Mucosa of rectum (tissue), 2 donors: ENCODE measurements around the gene PCP2.
"Not testable (repeated sequence)": the region's sequence is repeated elsewhere in the genome, so short reads cannot be mapped to it uniquely, and the experiment has no call there.

Source experiments
- H3K27ac ChIP-seq, 2 donors: one replicate each; pipeline ENCODE4 v1.7.0; 2013; ENCODE audit warnings: inconsistent platforms in 2 of 2, low read depth in 2 of 2, low read length in 2 of 2
- H3K27me3 ChIP-seq, 2 donors: one replicate each; pipeline ENCODE4 v1.7.0; 2013; ENCODE audit warnings: low read length in 2 of 2; ENCODE audit not compliant: control insufficient read depth in 2 of 2, insufficient read depth in 2 of 2
- H3K36me3 ChIP-seq, 2 donors: one replicate each; pipeline ENCODE4 v1.7.0; 2013; ENCODE audit warnings: low read length in 2 of 2; ENCODE audit not compliant: control insufficient read depth in 2 of 2, insufficient read depth in 2 of 2
- H3K4me1 ChIP-seq, 2 donors: one replicate each; pipeline ENCODE4 v1.7.0; 2013; ENCODE audit warnings: low read length in 2 of 2, mild to moderate bottlenecking in 1 of 2; ENCODE audit not compliant: control insufficient read depth in 2 of 2, insufficient read depth in 2 of 2
- H3K4me3 ChIP-seq, 2 donors: one replicate each; pipeline ENCODE4 v1.7.0; 2013; ENCODE audit warnings: low read length in 2 of 2
- H3K9ac ChIP-seq, 2 donors: one replicate each; pipeline ENCODE4 v1.7.0; 2013; ENCODE audit warnings: low read length in 2 of 2, low read depth in 1 of 2, mild to moderate bottlenecking in 1 of 2
- H3K9me3 ChIP-seq, 2 donors: one replicate each; pipeline ENCODE4 v1.7.0; 2013; ENCODE audit warnings: low read length in 2 of 2; ENCODE audit not compliant: control insufficient read depth in 2 of 2
- donor health status: healthy.
- donor health status: Normal muscosa, but diverticular disease.

PCP2 gene

GRCh38 chr19:7645656-7646425 is 12.3 kb upstream of the PCP2 start:
- Histone ChIP-seq H3K36me3 (peaks cover 6 to 14% of the 10 kb centered on the region in 2 donors), H3K9me3 (no peaks in the 10 kb centered on the region), H3K9ac (no peak overlapping the region), H3K27ac (no peak overlapping the region), H3K4me1 (no peaks in the 10 kb centered on the region), H3K27me3 (no peaks in the 10 kb centered on the region), H3K4me3 (no peak overlapping the region)

GRCh38 chr19:7645163-7645562 is 11.6 kb upstream of the PCP2 start:
- Histone ChIP-seq H3K27ac (no peak overlapping the region), H3K27me3 (no peaks in the 10 kb centered on the region), H3K36me3 (peaks cover 6 to 18% of the 10 kb centered on the region in 2 donors), H3K9ac (no peak overlapping the region), H3K9me3 (no peaks in the 10 kb centered on the region), H3K4me3 (no peak overlapping the region), H3K4me1 (no peaks in the 10 kb centered on the region)

GRCh38 chr19:7644550-7644877 is 11.0 kb upstream of the PCP2 start:
- Histone ChIP-seq H3K9ac (no peak overlapping the region), H3K4me3 (no peak overlapping the region), H3K27ac (no peak overlapping the region), H3K27me3 (no peaks in the 10 kb centered on the region), H3K9me3 (no peaks in the 10 kb centered on the region), H3K36me3 (peaks cover 6 to 25% of the 10 kb centered on the region in 2 donors), H3K4me1 (no peaks in the 10 kb centered on the region)

- H3K27me3 ChIP-seq, H3K4me1 ChIP-seq, H3K27ac ChIP-seq, H3K9ac ChIP-seq, H3K9me3 ChIP-seq, H3K4me3 ChIP-seq: not testable (repeated sequence)
- H3K36me3 ChIP-seq: peaks cover 6 to 25% of the 10 kb centered on the region in 2 donors
Measured at GRCh38 chr19:7643629-7644549, 10.4 kb upstream of the PCP2 start.

- Histone ChIP-seq H3K4me1 (peaks cover 0 to under 1% of the 10 kb centered on the region in 2 donors), H3K9me3 (no peaks in the 10 kb centered on the region), H3K36me3 (peaks cover 6 to 25% of the 10 kb centered on the region in 2 donors), H3K27ac (no peak overlapping the region), H3K4me3 (no peak overlapping the region), H3K27me3 (no peaks in the 10 kb centered on the region), H3K9ac (no peak overlapping the region)
Measured at GRCh38 chr19:7643031-7643415, 9.5 kb upstream of the PCP2 start.

GRCh38 chr19:7642295-7643030 is 8.9 kb upstream of the PCP2 start:
- H3K9me3 ChIP-seq: no peaks in the 10 kb centered on the region
- peaks cover 6 to 25% of the 10 kb centered on the region in 2 donors for H3K36me3 ChIP-seq
- H3K27me3 ChIP-seq: no peaks in the 10 kb centered on the region
- no peak overlapping the region for H3K4me3 ChIP-seq
- H3K9ac ChIP-seq: no peak overlapping the region
- no peak overlapping the region for H3K27ac ChIP-seq
- peaks cover 0 to 6% of the 10 kb centered on the region in 2 donors for H3K4me1 ChIP-seq

GRCh38 chr19:7641290-7642276 is 8.1 kb upstream of the PCP2 start:
- Histone ChIP-seq H3K36me3 (peaks cover 6 to 25% of the 10 kb centered on the region in 2 donors), H3K4me1 (peaks cover 0 to 9% of the 10 kb centered on the region in 2 donors)

GRCh38 chr19:7640803-7641202 is 7.3 kb upstream of the PCP2 start:
- H3K9me3 ChIP-seq: no peaks in the 10 kb centered on the region
- no peak overlapping the region for H3K4me3 ChIP-seq
- peaks cover 3 to 23% of the 10 kb centered on the region in 2 donors for H3K36me3 ChIP-seq
- peaks cover 1 to 9% of the 10 kb centered on the region in 2 donors for H3K4me1 ChIP-seq
- H3K9ac ChIP-seq: no peak overlapping the region
- no peaks in the 10 kb centered on the region for H3K27me3 ChIP-seq
- H3K27ac ChIP-seq: no peak overlapping the region

More at GRCh38 chr19:7641290-7642276, 8.1 kb upstream of the PCP2 start:
- no peak overlapping the region for H3K9ac ChIP-seq
- H3K9me3 ChIP-seq: no peaks in the 10 kb centered on the region
- H3K27me3 ChIP-seq: no peaks in the 10 kb centered on the region
- no peak overlapping the region for H3K4me3 ChIP-seq
- H3K27ac ChIP-seq: no peak overlapping the region

GRCh38 chr19:7639863-7640348 is 6.4 kb upstream of the PCP2 start:
- Histone ChIP-seq H3K36me3 (peaks cover 3 to 21% of the 10 kb centered on the region in 2 donors), H3K9ac (no peak overlapping the region), H3K4me1 (peaks cover 2 to 9% of the 10 kb centered on the region in 2 donors), H3K4me3 (no peak overlapping the region), H3K27me3 (no peaks in the 10 kb centered on the region), H3K9me3 (no peaks in the 10 kb centered on the region), H3K27ac (no peak overlapping the region)
